ENCODE results near the gene NRAP. TPM values are rescaled to one million over a fixed set of nuclear protein-coding genes. Genes with fewer than 3 reads are reported as not detected.

The NRAP gene
- total RNA-seq, 4 donors from 2014 or later: 0.08 to 0.31 TPM; not detected in 2

DNA sequence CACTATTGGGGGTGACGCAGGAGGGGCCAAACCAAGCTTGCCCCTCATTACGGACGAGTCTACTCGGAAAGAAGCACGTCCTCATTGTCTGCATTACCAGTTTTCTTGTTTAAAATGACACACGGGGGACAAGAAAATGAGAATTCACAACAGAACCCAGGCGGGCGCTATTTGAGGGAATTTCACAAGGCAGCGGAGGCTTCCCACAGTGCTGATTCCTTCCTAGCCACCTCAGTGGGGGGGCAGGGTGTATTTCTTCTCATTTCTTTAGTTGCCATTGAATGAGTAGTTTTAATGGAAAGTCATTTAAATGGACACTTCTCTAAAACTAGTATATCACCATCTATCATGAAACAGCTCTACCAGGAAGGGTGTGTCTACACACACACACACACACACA, 42.9 kb downstream of the NRAP start:
- WGBS: 84% methylated on average over 9 of the region's 9 CpGs
- H3K27me3 ChIP-seq: peaks cover 32% of the 10 kb centered on the region

GRCh38 chr10:113620511-113620910, 43.3 kb downstream of the NRAP start:
- no peak overlapping the region for H3K27ac ChIP-seq
- no peak overlapping the region for H3K4me3 ChIP-seq
- TF ChIP-seq POLR2AphosphoS5 (IDR thresholded peaks at IDR 0.05) (no peak), EP300 (IDR thresholded peaks at IDR 0.05) (no peak), POLR2A (IDR thresholded peaks at IDR 0.05) (no peak), CTCF (IDR thresholded peaks at IDR 0.05) (no peak)
- no peaks in the 10 kb centered on the region for H3K4me1 ChIP-seq
- no peaks in the 10 kb centered on the region for H3K9me3 ChIP-seq
- H3K27me3 ChIP-seq: peaks cover 36% of the 10 kb centered on the region
- no peak for DNase-seq (ENCODE audit: low spot score in 2 of 2)
- WGBS: 81% methylated on average over 8 of the region's 8 CpGs
- H3K36me3 ChIP-seq: no peaks in the 10 kb centered on the region

More for the DNA sequence above, 42.9 kb downstream of the NRAP start:
- Histone ChIP-seq H3K36me3 (no peaks in the 10 kb centered on the region), H3K9me3 (no peaks in the 10 kb centered on the region), H3K27ac (no peak overlapping the region), H3K4me1 (no peaks in the 10 kb centered on the region), H3K4me3 (no peak overlapping the region)
- TF ChIP-seq POLR2AphosphoS5 (IDR thresholded peaks at IDR 0.05) (no peak), EP300 (IDR thresholded peaks at IDR 0.05) (no peak), POLR2A (IDR thresholded peaks at IDR 0.05) (no peak), CTCF (IDR thresholded peaks at IDR 0.05) (no peak)
- DNase-seq (ENCODE audit: low spot score in 2 of 2): no peak

DNA sequence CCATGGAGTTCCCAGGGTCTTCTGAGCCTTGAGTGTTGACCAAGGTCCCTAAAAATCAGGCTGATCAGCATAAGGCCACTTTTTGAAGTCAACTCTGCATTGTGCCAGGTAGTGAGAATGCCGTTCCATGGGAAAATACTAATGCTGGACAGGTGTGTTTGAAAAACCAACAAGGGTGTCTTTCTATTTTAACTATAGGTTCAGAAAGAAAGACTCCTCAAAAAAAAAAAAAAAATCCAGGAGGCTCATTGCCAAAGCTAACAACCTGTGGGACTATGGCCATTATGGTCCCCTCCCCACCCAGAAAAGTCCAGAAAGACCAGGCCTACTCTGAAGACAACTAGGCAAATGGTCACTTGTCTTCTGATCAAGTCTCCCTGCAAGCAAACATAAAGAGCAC, 44.4 kb downstream of the NRAP start:
- DNase-seq (ENCODE audit: low spot score in 2 of 2): no peak
- WGBS: 79% methylated on average over 1 of the region's 1 CpG
- Histone ChIP-seq H3K27ac (no peak overlapping the region), H3K27me3 (peaks cover 43% of the 10 kb centered on the region), H3K9me3 (no peaks in the 10 kb centered on the region), H3K4me1 (no peaks in the 10 kb centered on the region), H3K4me3 (no peak overlapping the region), H3K36me3 (no peaks in the 10 kb centered on the region)
- TF ChIP-seq POLR2A (IDR thresholded peaks at IDR 0.05): no peak
- no peak for TF ChIP-seq POLR2AphosphoS5 (IDR thresholded peaks at IDR 0.05)

DNA sequence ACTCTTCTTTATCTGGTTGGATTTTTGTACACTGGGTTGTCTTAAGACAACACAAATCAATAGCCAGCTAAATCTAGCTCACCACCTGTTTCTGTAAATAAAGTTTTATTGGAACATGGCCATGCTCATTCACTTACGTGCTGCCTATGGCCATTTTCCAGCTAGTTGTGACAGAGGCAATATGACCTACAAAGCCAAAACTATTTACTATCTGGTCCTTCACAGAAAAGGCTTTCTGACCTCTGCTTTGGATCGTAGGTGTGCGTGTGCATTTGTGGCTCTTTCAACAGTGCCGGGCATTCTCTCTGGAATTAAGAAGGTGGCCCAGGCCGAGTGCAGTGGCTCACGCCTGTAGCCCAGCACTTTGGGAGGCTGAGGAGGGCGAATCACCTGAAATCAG, 45.5 kb downstream of the NRAP start:
- Histone ChIP-seq H3K4me3 (no peak overlapping the region), H3K27ac (no peak overlapping the region), H3K9me3 (no peaks in the 10 kb centered on the region), H3K27me3 (peaks cover 40% of the 10 kb centered on the region), H3K4me1 (no peaks in the 10 kb centered on the region), H3K36me3 (no peaks in the 10 kb centered on the region)
- WGBS: 85% methylated on average over 7 of the region's 7 CpGs
- TF ChIP-seq EP300 (IDR thresholded peaks at IDR 0.05): no peak
- DNase-seq (ENCODE audit: low spot score in 2 of 2): no peak

GRCh38 chr10:113617086-113617485, 46.8 kb downstream of the NRAP start:
- no peaks in the 10 kb centered on the region for H3K9me3 ChIP-seq
- 13% methylated on average over 7 of the region's 7 CpGs for WGBS

More at GRCh38 chr10:113617086-113617485, 46.8 kb downstream of the NRAP start:
- no peak overlapping the region for H3K27ac ChIP-seq
- peaks cover 40% of the 10 kb centered on the region for H3K27me3 ChIP-seq
- H3K36me3 ChIP-seq: no peaks in the 10 kb centered on the region
- TF ChIP-seq CTCF (IDR thresholded peaks at IDR 0.05): no peak
- TF ChIP-seq POLR2A (IDR thresholded peaks at IDR 0.05): no peak
- no peak for TF ChIP-seq EP300 (IDR thresholded peaks at IDR 0.05)
- no peak for TF ChIP-seq POLR2AphosphoS5 (IDR thresholded peaks at IDR 0.05)
- no peak overlapping the region for H3K4me3 ChIP-seq
- no peaks in the 10 kb centered on the region for H3K4me1 ChIP-seq
- DNase-seq (ENCODE audit: low spot score in 2 of 2): no peak

Measured in suprapubic skin (tissue), 4 donors.